SK-N-SH (cell line): Measurements from ENCODE around the gene TBX2. TPM values are rescaled to one million over a fixed set of nuclear protein-coding genes. Genes with fewer than 3 reads are reported as not detected.

Experiments used
- CTCF ChIA-PET: fragments of 300-600, 350-600 bp; formaldehyde crosslinking; extraction: SDS; loops from one replicate; lab custom pipeline; 2021; lab: Yijun Ruan, JAX
- POLR2A ChIA-PET: fragments of 350-600 bp; sonication (Branson Sonifier 250); formaldehyde crosslinking; extraction: SDS; loops from one replicate; lab custom pipeline; 2020; ENCODE audit warnings: antibody characterized with exemption, inconsistent platforms; lab: Yijun Ruan, JAX
- DNase-seq: peaks from one replicate; pipeline ENCODE4 v3.0.0; 2012
- H2AFZ ChIP-seq: fragments of 200-600 bp; sonication (generic); 2 replicates; pipeline ENCODE4 v1.8.1; 2016; ENCODE audit warnings: antibody characterized with exemption, mild to moderate bottlenecking, low read depth
- H3F3A ChIP-seq: fragments of 200-600 bp; sonication (generic); replicated peaks from 2 replicates; pipeline ENCODE3; 2016; ENCODE audit warnings: antibody characterized with exemption, mild to moderate bottlenecking; ENCODE audit not compliant: insufficient read depth
- H3K27ac ChIP-seq, 2 experiments: fragments of 200-500 bp in 1 of 2; fragments of 200-600 bp in 1 of 2; sonication (Bioruptor generic) in 1 of 2; sonication (generic), shearing (Covaris generic) in 1 of 2; 2 replicates each; pipeline versions ENCODE4 v1.5.1 to v1.6.1; 2014 to 2016; ENCODE audit warnings: low read depth in 2 of 2, inconsistent platforms in 1 of 2, low read length in 1 of 2, mild to moderate bottlenecking in 1 of 2, mixed read lengths in 1 of 2
- H3K27me3 ChIP-seq: fragments of 200-600 bp; sonication (generic), shearing (Covaris generic); 2 replicates; pipeline ENCODE4 v1.6.1; 2016; ENCODE audit warnings: mixed run types; ENCODE audit not compliant: insufficient read depth
- H3K36me3 ChIP-seq, 2 experiments: fragments of 200-500 bp in 1 of 2; fragments of 200-600 bp in 1 of 2; sonication (Bioruptor generic) in 1 of 2; sonication (generic) in 1 of 2; replicated peaks in 1 of 2; 2 replicates each; pipeline versions ENCODE3 to v1.5.1; 2014 to 2016; ENCODE audit warnings: low read length in 1 of 2, mild to moderate bottlenecking in 1 of 2; ENCODE audit not compliant: insufficient read depth in 2 of 2, control insufficient read depth in 1 of 2
- H3K4me1 ChIP-seq, 2 experiments: fragments of 200-500 bp in 1 of 2; fragments of 200-600 bp in 1 of 2; sonication (Bioruptor generic) in 1 of 2; sonication (generic), shearing (Covaris generic) in 1 of 2; 2 replicates each; pipeline versions ENCODE4 v1.5.1 to v1.6.1; 2014 to 2016; ENCODE audit warnings: low read depth in 1 of 2, low read length in 1 of 2, mixed run types in 1 of 2; ENCODE audit not compliant: insufficient read depth in 2 of 2, control insufficient read depth in 1 of 2
- H3K4me2 ChIP-seq: fragments of 200-600 bp; sonication (generic), shearing (Covaris generic); 2 replicates; pipeline ENCODE4 v1.6.1; 2017; ENCODE audit warnings: mixed run types
- H3K4me3 ChIP-seq, 2 experiments: fragments of 200-500 bp in 1 of 2; fragments of 200-600 bp in 1 of 2; sonication (Bioruptor generic) in 1 of 2; sonication (generic), shearing (Covaris generic) in 1 of 2; 2 replicates each; pipeline versions ENCODE4 v1.5.1 to v1.8.1; 2014 to 2016; ENCODE audit warnings: low read depth in 2 of 2, inconsistent platforms in 1 of 2, low read length in 1 of 2, mild to moderate bottlenecking in 1 of 2, mixed read lengths in 1 of 2, moderate library complexity in 1 of 2
- H3K79me2 ChIP-seq: fragments of 200-600 bp; sonication (generic); 2 replicates; pipeline ENCODE4 v1.8.1; 2017; ENCODE audit warnings: mild to moderate bottlenecking; ENCODE audit not compliant: insufficient read depth
- H3K9ac ChIP-seq: fragments of 200-600 bp; sonication (generic); 2 replicates; pipeline ENCODE4 v1.6.1; 2017; ENCODE audit warnings: mixed run types
- H3K9me2 ChIP-seq: fragments of 200-600 bp; sonication (generic); 2 replicates; pipeline ENCODE4 v1.6.1; 2017; ENCODE audit warnings: mixed run types
- H3K9me3 ChIP-seq: fragments of 200-600 bp; sonication (generic); 2 replicates; pipeline ENCODE4 v1.6.1; 2017; ENCODE audit warnings: mixed run types, mild to moderate bottlenecking, moderate library complexity
- H4K20me1 ChIP-seq: fragments of 200-600 bp; sonication (generic); 2 replicates; pipeline ENCODE4 v1.6.1; 2017; ENCODE audit warnings: mild to moderate bottlenecking, mixed run types; ENCODE audit not compliant: insufficient read depth
- EZH2phosphoT487 ChIP-seq: fragments of 200-600 bp; sonication (generic); IDR thresholded peaks from 2 replicates; pipeline ENCODE4 v1.6.1; 2017; ENCODE audit warnings: low read depth, mixed run types, mild to moderate bottlenecking, antibody characterized with exemption, moderate library complexity, borderline replicate concordance
- FOXJ3 ChIP-seq: sonication (generic); formaldehyde crosslinking; IDR thresholded peaks from 2 replicates; pipeline ENCODE4 v1.5.1; 2020; ENCODE audit warnings: mild to moderate bottlenecking, missing genetic modification reagents
- GABPA ChIP-seq: IDR thresholded peaks from 2 replicates; pipeline ENCODE4 v1.4.0; 2012; ENCODE audit warnings: low read depth, mild to moderate bottlenecking
- GATA2 ChIP-seq: sonication (generic); formaldehyde crosslinking; IDR thresholded peaks from 2 replicates; pipeline ENCODE4 v1.5.0; 2020; ENCODE audit warnings: mild to moderate bottlenecking, missing genetic modification reagents
- MXI1 ChIP-seq: IDR thresholded peaks from 2 replicates; pipeline ENCODE4 v1.6.1; 2012; ENCODE audit warnings: mild to moderate bottlenecking, low read depth, low read length, improper control_type of control experiment
- NRF1 ChIP-seq: IDR thresholded peaks from 2 replicates; pipeline ENCODE4 v1.6.1; 2012; ENCODE audit warnings: low read depth, mild to moderate bottlenecking, low read length
- RFX5 ChIP-seq: IDR thresholded peaks from 2 replicates; pipeline ENCODE4 v1.6.1; 2012; ENCODE audit warnings: mild to moderate bottlenecking, improper control_type of control experiment, low read length
- SIN3A ChIP-seq: IDR thresholded peaks from 2 replicates; pipeline ENCODE4 v1.6.1; 2012; ENCODE audit warnings: low read depth, mild to moderate bottlenecking, low read length, moderate library complexity, borderline replicate concordance
- WGBS: methylation state at CpG from one replicate; pipeline ENCODE4 v1.1.6; 2017; ENCODE audit warnings: low lambda C conversion rate; 5-methylcytosine and 5-hydroxymethylcytosine counted together
- polyA plus RNA-seq, 3 experiments: library from polyadenylated mRNA; depleted of rRNA; stranded (reverse); fragments of >200 nt; gene quantifications; 2 replicates each; pipeline ENCODE4 v1.2.3, GENCODE V29; 2012
- TF ChIP-seq, protein P1 (sequence below): fragments of 150-350 bp; IDR thresholded peaks from 2 replicates; pipeline ENCODE4 v1.6.1; 2016; ENCODE audit warnings: mild to moderate bottlenecking, low read depth, low read length
- TF ChIP-seq, protein P2 (sequence below): fragments of 150-350 bp; IDR thresholded peaks from 2 replicates; pipeline ENCODE4 v1.6.1; 2017; ENCODE audit warnings: antibody characterized with exemption, low read length, low read depth, borderline replicate concordance
- TF ChIP-seq, protein P3 (sequence below): IDR thresholded peaks from 2 replicates; pipeline ENCODE4; 2012
- TF ChIP-seq, protein P4 (sequence below): IDR thresholded peaks from 2 replicates; pipeline ENCODE4 v1.4.0; 2012; ENCODE audit warnings: low read depth

TBX2 gene
- polyA plus RNA-seq, 1 of the 3 experiments (the other 2 are of a cell fraction), result 57.8 TPM

DNA sequence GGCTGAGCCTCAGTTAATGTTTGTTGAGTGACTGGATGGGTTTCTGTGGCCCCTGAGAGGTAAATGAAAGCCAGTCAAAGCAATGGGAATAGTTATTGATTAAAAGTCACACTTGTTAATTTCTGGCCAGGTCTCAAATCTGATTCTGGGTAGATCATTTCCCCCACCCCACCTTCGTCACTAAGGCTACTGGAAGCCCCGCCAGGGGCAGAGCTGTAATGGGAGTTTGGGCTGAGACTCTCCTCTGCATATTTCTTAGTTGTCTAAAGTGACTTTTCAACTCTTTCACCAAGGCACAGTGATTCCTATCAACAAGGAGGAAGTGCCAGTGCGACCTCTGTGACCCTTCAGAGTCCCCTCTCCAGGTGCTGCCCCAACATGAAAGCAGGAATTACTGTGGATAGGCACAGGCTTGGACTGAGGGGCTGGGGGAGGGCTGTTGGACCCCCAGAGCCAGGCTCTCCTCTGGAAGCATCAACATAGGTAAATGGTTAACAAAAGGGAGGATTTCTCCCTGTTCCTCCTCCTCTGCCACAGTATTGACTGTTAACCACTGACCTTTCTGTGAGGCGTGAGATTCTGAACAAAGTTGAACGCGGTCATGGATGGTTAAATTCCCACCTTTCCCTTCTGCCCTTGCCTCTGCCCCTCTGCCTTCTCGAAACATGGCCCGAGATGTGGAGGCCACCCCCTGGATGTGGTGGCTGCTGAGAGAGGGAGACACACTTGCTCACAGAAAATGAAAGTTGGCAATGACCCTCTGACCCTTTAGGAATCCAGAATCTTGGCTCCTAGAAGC, 20.8 kb upstream of the TBX2 start:
- H4K20me1 ChIP-seq, result no peaks in the 10 kb centered on the region
- no peak for TF ChIP-seq MXI1
- no peak for TF ChIP-seq GABPA
- no peak for TF ChIP-seq SIN3A
- no peak for TF ChIP-seq EZH2phosphoT487
- TF ChIP-seq, protein P1, sequence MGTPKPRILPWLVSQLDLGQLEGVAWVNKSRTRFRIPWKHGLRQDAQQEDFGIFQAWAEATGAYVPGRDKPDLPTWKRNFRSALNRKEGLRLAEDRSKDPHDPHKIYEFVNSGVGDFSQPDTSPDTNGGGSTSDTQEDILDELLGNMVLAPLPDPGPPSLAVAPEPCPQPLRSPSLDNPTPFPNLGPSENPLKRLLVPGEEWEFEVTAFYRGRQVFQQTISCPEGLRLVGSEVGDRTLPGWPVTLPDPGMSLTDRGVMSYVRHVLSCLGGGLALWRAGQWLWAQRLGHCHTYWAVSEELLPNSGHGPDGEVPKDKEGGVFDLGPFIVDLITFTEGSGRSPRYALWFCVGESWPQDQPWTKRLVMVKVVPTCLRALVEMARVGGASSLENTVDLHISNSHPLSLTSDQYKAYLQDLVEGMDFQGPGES, result no peak
- TF ChIP-seq, protein P2, sequence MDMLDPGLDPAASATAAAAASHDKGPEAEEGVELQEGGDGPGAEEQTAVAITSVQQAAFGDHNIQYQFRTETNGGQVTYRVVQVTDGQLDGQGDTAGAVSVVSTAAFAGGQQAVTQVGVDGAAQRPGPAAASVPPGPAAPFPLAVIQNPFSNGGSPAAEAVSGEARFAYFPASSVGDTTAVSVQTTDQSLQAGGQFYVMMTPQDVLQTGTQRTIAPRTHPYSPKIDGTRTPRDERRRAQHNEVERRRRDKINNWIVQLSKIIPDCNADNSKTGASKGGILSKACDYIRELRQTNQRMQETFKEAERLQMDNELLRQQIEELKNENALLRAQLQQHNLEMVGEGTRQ, result no peak
- no peak for TF ChIP-seq GATA2 (CRISPR knock-in tag)
- TF ChIP-seq, protein P3, sequence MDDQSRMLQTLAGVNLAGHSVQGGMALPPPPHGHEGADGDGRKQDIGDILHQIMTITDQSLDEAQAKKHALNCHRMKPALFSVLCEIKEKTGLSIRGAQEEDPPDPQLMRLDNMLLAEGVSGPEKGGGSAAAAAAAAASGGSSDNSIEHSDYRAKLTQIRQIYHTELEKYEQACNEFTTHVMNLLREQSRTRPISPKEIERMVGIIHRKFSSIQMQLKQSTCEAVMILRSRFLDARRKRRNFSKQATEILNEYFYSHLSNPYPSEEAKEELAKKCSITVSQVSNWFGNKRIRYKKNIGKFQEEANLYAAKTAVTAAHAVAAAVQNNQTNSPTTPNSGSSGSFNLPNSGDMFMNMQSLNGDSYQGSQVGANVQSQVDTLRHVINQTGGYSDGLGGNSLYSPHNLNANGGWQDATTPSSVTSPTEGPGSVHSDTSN, result no peak
- no peak overlapping the region for H3K9ac ChIP-seq
- no peaks in the 10 kb centered on the region for H3K27me3 ChIP-seq
- WGBS, result 87% methylated on average over 8 of the region's 8 CpGs
- no peaks in the 10 kb centered on the region for H3K79me2 ChIP-seq
- H3F3A ChIP-seq, result peaks cover 6% of the 10 kb centered on the region
- H3K4me1 ChIP-seq, result peaks cover 0 to 51% of the 10 kb centered on the region in 2 experiments; a peak in 3 of 4 replicates
- no peak for DNase-seq
- POLR2A ChIA-PET, result no interaction called here
- no peaks in the 10 kb centered on the region for H3K36me3 ChIP-seq
- no peak overlapping the region for H2AFZ ChIP-seq
- no peaks in the 10 kb centered on the region for H3K9me2 ChIP-seq
- H3K9me3 ChIP-seq, result no peaks in the 10 kb centered on the region
- no peak overlapping the region for H3K4me3 ChIP-seq
- CTCF ChIA-PET, result interaction anchor here (0.7 to 9.4 kb wide), 6 partner anchors 10 to 377 kb away, joined by 3 to 133 read pairs (median 6); partner anchors contain the start of gene TBX2
- H3K27ac ChIP-seq, result no peak overlapping the region
- H3K4me2 ChIP-seq, result no peak overlapping the region

DNA sequence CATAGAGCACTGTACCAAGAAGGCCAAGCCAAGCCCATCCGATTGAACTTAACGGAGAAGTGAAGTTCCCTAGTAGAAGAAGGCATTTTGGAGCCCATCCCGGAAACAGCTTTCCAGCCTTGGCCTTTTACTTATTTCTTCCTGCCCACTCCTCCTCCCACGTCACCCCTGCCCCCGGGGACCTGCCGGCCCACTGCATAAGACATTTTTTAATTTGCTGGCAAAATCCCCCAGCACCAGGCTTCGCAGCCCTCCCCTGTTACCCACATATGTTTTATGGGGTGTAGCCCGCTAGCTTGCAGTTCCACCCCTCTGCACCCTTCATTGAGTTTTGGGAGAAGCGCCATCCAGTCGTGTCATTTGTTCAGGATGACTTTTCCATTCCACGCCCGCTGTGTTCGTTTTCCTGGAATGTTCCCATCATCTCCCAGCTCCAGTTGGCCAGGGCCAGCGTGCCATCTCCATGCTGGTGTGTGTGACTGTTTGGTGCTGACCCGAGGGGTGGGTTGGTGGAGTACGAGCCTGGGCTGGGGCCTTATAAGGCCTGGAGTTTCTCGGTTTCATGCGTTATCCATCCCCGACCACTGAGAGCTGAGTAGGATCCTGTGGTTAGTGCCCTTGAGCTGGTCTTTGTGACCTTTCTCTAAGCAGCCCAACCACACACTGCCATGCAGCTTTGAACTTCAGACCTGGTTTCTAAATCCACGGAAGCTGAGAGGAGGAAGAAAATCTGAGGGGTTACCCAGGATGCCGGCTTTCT, 20.0 kb upstream of the TBX2 start:
- H3K4me1 ChIP-seq, result peaks cover 0 to 59% of the 10 kb centered on the region in 2 experiments; a peak in 3 of 4 replicates
- no peak for TF ChIP-seq MXI1
- TF ChIP-seq, protein P4, sequence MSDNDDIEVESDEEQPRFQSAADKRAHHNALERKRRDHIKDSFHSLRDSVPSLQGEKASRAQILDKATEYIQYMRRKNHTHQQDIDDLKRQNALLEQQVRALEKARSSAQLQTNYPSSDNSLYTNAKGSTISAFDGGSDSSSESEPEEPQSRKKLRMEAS, result no peak
- no peak for TF ChIP-seq NRF1
- no peak for TF ChIP-seq RFX5
- TF ChIP-seq FOXJ3 (CRISPR knock-in tag), result no peak
- H3F3A ChIP-seq, result peaks cover 4% of the 10 kb centered on the region
- ChIA-PET POLR2A (interaction anchor here (1.2 to 1.9 kb wide), 2 partner anchors 15 to 33 kb away, joined by 6 to 9 read pairs; no protein-coding TSS in a partner anchor), CTCF (interaction anchor here (0.6 to 9.4 kb wide), 17 partner anchors 10 to 730 kb away, joined by 3 to 133 read pairs (median 3); partner anchors contain the start of gene TBX2)
- H3K9ac ChIP-seq, result no peak overlapping the region
- no peaks in the 10 kb centered on the region for H3K9me2 ChIP-seq
- no peaks in the 10 kb centered on the region for H3K9me3 ChIP-seq
- WGBS, result 94% methylated on average over 21 of the region's 21 CpGs
- no peak overlapping the region for H3K4me3 ChIP-seq
- H3K36me3 ChIP-seq, result no peaks in the 10 kb centered on the region
- H3K79me2 ChIP-seq, result no peaks in the 10 kb centered on the region
- no peaks in the 10 kb centered on the region for H4K20me1 ChIP-seq
- peak overlapping the region in 1 of 2 experiments; percentile 98; a peak in 2 of 4 replicates for H3K27ac ChIP-seq
- peak; percentile 39 for DNase-seq
- H2AFZ ChIP-seq, result no peak overlapping the region
- no peak overlapping the region for H3K4me2 ChIP-seq
- no peaks in the 10 kb centered on the region for H3K27me3 ChIP-seq
